ENCODE data around the gene ANAPC1.
A peak's percentile ranks its signal among the peaks of the same experiment; 100 is the strongest.
"Not testable (repeated sequence)": the region's sequence is repeated elsewhere in the genome, so short reads cannot be mapped to it uniquely, and the experiment has no call there.

ANAPC1 gene

DNA sequence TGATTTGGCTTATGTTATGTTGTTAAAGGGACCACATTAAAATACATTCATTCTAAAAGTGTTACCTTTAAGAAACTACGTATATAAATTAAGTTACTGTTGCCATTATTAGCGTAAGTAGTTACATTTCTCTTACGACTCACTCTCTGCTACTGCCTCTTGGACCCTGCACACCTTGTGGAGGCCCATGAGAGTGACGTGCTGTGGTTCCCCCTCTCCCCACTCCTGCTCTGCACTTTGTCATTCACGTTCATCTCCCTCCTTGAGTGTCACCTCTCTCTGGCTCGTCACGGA, 13.6 kb upstream of the ANAPC1 start:
- peaks cover 51% of the 10 kb centered on the region for H3K27me3 Mint-ChIP-seq
- H3K36me3 Mint-ChIP-seq (ENCODE audit: low read depth): no peaks in the 10 kb centered on the region
- peak overlapping the region; percentile 75 for H3K4me3 Mint-ChIP-seq
- H3K27ac Mint-ChIP-seq: no peak overlapping the region
- H3K9me3 Mint-ChIP-seq: no peaks in the 10 kb centered on the region
- no peak for DNase-seq
- H3K4me1 Mint-ChIP-seq (ENCODE audit: low read depth): peaks cover 12% of the 10 kb centered on the region

- Mint-ChIP-seq H3K4me1 (ENCODE audit: low read depth) (peaks cover 12% of the 10 kb centered on the region), H3K27me3 (peaks cover 47% of the 10 kb centered on the region), H3K4me3 (no peak overlapping the region), H3K27ac (no peak overlapping the region), H3K36me3 (ENCODE audit: low read depth) (no peaks in the 10 kb centered on the region), H3K9me3 (no peaks in the 10 kb centered on the region)
- DNase-seq: no peak
These were observed 12.6 kb upstream of the ANAPC1 start for GRCh38 chr2:111896576-111896975.

DNA sequence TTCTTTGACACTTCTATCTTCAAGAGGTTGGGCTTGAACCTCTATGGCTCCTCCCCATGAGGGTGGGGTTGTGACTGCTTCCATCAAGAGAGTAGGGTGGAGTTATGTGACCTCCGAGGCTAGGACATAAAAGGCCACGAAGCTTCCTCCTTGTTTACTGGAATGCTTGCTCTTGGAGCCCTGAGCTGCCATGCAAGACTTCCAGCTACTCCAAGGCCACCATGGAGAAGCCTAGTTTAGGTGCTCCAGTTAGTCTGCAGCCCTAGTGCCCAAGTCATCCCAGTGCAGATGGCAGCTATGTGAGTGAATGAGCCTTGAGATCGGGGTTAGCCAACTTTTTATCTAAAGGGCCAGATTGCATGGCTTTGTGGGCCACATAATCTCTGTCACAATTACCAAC, 12.0 kb upstream of the ANAPC1 start:
- Mint-ChIP-seq H3K9me3 (no peaks in the 10 kb centered on the region), H3K27ac (no peak overlapping the region)

GRCh38 chr2:111884592-111884964, 585 bp upstream of the ANAPC1 start:
- H3K4me3 Mint-ChIP-seq: peak overlapping the region; percentile 90
- H3K4me1 Mint-ChIP-seq (ENCODE audit: low read depth): peaks cover 23% of the 10 kb centered on the region
- no peaks in the 10 kb centered on the region for H3K27me3 Mint-ChIP-seq
- no peaks in the 10 kb centered on the region for H3K9me3 Mint-ChIP-seq
- peaks cover 42% of the 10 kb centered on the region for H3K36me3 Mint-ChIP-seq (ENCODE audit: low read depth)
- no peak for DNase-seq
- H3K27ac Mint-ChIP-seq: peak overlapping the region; percentile 97

More for the DNA sequence above, 12.0 kb upstream of the ANAPC1 start:
- H3K4me1 Mint-ChIP-seq (ENCODE audit: low read depth): peaks cover 12% of the 10 kb centered on the region
- H3K4me3 Mint-ChIP-seq: no peak overlapping the region
- H3K27me3 Mint-ChIP-seq: peaks cover 47% of the 10 kb centered on the region
- DNase-seq: no peak
- H3K36me3 Mint-ChIP-seq (ENCODE audit: low read depth): no peaks in the 10 kb centered on the region

DNA sequence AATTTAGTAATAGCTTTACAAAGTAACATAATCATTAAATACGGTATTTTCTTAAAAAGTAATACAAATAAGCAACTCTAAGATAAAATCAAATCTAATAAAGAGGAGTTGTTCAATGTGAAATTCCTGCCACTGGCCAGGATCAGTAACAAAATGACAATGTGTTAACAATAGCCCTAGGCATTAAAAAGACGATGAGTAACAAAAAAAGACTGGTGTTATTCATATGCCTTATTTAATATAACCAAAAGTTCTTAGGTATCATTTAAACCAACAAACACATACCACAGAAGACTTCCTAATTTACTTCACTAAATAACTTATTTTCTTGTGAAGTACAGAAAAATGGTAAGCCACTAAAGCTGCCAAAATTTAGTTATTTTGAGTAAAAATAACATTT, 11.2 kb downstream of the ANAPC1 start:
- H3K4me3 Mint-ChIP-seq, H3K27me3 Mint-ChIP-seq, DNase-seq, H3K9me3 Mint-ChIP-seq, H3K27ac Mint-ChIP-seq: not testable (repeated sequence)
- H3K36me3 Mint-ChIP-seq (ENCODE audit: low read depth): peaks cover 91% of the 10 kb centered on the region
- peaks cover 17% of the 10 kb centered on the region for H3K4me1 Mint-ChIP-seq (ENCODE audit: low read depth)

DNA sequence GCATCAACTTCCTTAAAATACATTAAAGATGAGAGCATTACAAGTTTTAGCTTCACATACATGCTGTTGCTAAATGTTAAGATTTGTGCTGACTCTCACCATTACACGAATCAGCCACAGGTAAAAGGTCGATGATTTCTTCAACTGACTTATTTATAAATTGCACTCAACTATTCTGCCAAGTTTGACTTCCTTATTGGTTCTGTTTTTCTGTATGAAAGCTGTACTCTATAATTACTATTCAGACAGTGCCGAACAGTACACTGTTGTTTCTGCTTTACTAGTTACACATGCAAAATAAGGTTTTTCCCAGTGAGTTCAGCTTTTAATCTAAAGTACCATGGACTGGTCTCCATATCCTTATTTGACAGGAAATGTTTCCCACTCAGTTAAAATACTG, 18.9 kb downstream of the ANAPC1 start:
- not testable (repeated sequence) for H3K27me3 Mint-ChIP-seq; H3K4me3 Mint-ChIP-seq; DNase-seq; H3K9me3 Mint-ChIP-seq; H3K27ac Mint-ChIP-seq; H3K4me1 Mint-ChIP-seq (ENCODE audit: low read depth)
- peaks cover 70% of the 10 kb centered on the region for H3K36me3 Mint-ChIP-seq (ENCODE audit: low read depth)

GRCh38 chr2:111860005-111860404, 24.0 kb downstream of the ANAPC1 start:
- H3K4me1 Mint-ChIP-seq (ENCODE audit: low read depth); H3K4me3 Mint-ChIP-seq; DNase-seq; H3K9me3 Mint-ChIP-seq; H3K27me3 Mint-ChIP-seq: not testable (repeated sequence)
- H3K36me3 Mint-ChIP-seq (ENCODE audit: low read depth): peaks cover 70% of the 10 kb centered on the region
- H3K27ac Mint-ChIP-seq: peak overlapping the region; percentile 39

DNA sequence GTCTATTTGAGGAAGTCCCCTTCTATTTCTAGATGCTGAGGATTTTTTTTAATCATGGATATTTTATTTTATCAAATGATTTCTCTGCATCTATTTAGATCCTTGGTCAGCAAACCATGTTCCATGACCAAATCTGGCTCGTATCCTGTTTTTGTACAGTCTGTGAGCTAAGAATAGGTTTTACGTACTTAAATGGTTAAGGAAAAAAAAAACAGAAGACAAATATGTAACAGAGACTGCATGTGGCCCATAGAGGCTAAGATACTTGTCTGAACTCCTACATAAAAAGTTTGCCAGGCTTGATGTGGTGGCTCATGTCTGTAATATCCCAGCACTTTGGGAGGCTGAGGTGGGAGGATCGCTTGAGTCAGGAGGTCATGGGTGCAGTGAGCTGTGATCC, 31.4 kb downstream of the ANAPC1 start:
- not testable (repeated sequence) for H3K4me3 Mint-ChIP-seq; H3K27me3 Mint-ChIP-seq; H3K9me3 Mint-ChIP-seq; H3K27ac Mint-ChIP-seq; H3K4me1 Mint-ChIP-seq (ENCODE audit: low read depth); DNase-seq
- H3K36me3 Mint-ChIP-seq (ENCODE audit: low read depth): peaks cover 90% of the 10 kb centered on the region

DNA sequence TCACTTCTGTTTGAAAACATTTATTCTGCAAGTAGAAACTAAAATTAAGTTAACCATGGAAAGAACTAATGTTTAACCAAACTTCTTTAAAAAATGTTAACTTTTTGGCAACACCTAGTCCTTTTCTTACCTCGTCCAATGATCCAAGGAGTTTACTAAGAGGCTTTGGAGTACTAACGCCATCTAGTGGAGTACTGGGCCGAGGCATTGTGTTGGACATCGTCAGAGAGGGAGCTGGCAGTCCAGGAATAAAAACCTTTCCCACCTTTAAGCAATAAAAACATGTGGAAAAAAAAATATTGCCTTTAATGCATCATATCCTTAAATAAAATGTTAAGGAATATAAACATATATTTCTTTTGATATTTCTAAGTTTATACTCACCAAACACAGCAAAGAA, 33.3 kb downstream of the ANAPC1 start:
- DNase-seq; H3K9me3 Mint-ChIP-seq; H3K4me1 Mint-ChIP-seq (ENCODE audit: low read depth); H3K4me3 Mint-ChIP-seq; H3K27me3 Mint-ChIP-seq; H3K27ac Mint-ChIP-seq: not testable (repeated sequence)
- H3K36me3 Mint-ChIP-seq (ENCODE audit: low read depth): peaks cover 86% of the 10 kb centered on the region

DNA sequence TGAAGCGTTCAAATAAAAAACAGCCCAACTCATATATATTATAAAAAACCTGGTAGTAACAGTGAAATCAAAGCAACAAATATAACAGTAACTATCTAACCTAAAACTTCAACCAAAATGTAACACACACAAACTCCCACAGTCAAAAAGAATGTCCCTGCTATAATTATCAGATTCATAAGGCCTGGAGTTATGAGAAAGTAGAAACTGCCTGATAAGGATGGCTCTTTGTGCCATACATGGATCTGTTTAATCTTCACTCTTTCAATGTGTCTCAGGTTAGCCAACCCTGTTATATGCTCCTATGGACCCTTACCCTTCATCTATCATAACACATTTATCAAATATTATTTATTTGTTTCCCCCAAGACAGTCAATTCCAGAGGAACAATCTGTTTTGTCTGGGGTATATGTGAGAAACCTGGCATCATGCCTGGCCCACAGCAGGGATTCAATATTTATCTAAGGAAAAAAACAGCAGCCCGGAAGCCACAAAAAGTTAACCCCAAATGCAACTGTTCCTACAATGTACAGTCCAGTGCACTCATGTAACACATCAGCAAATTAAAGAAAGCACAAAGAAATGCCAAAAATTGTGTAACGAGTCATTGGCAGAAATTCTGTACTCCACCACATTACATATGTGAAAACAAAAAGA, 44.2 kb downstream of the ANAPC1 start:
- H3K27me3 Mint-ChIP-seq; H3K27ac Mint-ChIP-seq; H3K4me3 Mint-ChIP-seq; H3K9me3 Mint-ChIP-seq; DNase-seq; H3K4me1 Mint-ChIP-seq (ENCODE audit: low read depth): not testable (repeated sequence)
- peaks cover 80% of the 10 kb centered on the region for H3K36me3 Mint-ChIP-seq (ENCODE audit: low read depth)

DNA sequence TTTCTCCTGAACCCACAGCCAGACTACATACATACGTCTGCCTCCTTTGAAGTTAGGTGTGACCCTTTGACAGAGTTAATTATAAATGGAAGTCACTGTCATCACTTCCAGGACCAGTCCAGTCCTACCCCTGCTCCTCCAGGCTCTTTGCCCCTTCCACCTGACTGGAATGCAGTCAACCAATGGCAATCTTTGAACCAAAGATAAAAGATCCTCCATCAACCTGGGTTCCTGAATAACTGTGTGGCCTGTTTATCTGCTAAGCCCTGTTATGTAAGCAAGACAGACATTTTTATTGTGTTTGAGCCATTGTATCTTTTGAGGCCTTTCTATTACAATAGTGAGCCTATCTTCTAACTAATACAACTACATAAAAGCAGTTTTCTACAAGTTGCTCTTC, 45.0 kb downstream of the ANAPC1 start:
- H3K4me3 Mint-ChIP-seq; H3K27me3 Mint-ChIP-seq; H3K9me3 Mint-ChIP-seq; DNase-seq; H3K27ac Mint-ChIP-seq; H3K4me1 Mint-ChIP-seq (ENCODE audit: low read depth): not testable (repeated sequence)
- peaks cover 83% of the 10 kb centered on the region for H3K36me3 Mint-ChIP-seq (ENCODE audit: low read depth)

DNA sequence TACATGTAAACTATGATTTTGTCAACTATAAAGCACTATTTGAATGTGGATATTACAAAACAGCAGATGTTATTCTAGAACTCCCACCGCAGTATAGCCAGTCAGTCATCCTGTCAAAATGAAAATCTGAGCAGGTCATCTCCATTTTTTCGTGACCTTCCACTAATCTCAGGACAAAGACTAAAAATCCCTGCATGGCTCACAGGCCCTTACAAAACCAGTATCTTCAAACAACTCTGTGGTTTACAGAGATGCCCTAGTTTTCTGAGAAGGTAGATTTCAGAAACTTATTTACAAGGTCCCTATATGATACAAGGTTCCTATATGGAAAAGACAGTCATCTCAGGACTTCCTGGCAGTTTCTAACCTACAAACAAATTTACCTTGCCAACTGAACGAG, 49.8 kb downstream of the ANAPC1 start:
- not testable (repeated sequence) for DNase-seq; H3K27me3 Mint-ChIP-seq; H3K4me3 Mint-ChIP-seq; H3K9me3 Mint-ChIP-seq; H3K4me1 Mint-ChIP-seq (ENCODE audit: low read depth)
- peak overlapping the region; percentile 34 for H3K27ac Mint-ChIP-seq
- peaks cover 77% of the 10 kb centered on the region for H3K36me3 Mint-ChIP-seq (ENCODE audit: low read depth)

DNA sequence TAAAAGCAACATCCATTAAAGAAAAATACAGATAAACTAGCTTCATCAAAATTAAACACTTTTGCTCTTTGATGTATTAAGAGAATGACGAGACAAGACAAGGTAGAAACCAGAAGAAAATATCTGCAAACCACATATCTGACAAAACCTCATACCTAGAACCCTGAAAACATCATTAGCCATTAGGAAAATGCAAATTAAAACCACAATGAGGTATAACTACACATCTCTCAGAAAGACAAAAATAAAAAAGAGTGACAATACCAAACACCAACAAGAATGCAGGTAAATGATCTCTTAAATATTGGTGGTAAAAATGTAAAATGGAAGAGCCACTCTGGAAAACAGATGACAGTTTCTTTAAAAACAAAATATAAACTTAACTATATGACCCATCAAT, 53.5 kb downstream of the ANAPC1 start:
- H3K9me3 Mint-ChIP-seq; H3K4me1 Mint-ChIP-seq (ENCODE audit: low read depth); H3K27me3 Mint-ChIP-seq; H3K4me3 Mint-ChIP-seq; H3K27ac Mint-ChIP-seq; DNase-seq: not testable (repeated sequence)
- H3K36me3 Mint-ChIP-seq (ENCODE audit: low read depth): peaks cover 79% of the 10 kb centered on the region

DNA sequence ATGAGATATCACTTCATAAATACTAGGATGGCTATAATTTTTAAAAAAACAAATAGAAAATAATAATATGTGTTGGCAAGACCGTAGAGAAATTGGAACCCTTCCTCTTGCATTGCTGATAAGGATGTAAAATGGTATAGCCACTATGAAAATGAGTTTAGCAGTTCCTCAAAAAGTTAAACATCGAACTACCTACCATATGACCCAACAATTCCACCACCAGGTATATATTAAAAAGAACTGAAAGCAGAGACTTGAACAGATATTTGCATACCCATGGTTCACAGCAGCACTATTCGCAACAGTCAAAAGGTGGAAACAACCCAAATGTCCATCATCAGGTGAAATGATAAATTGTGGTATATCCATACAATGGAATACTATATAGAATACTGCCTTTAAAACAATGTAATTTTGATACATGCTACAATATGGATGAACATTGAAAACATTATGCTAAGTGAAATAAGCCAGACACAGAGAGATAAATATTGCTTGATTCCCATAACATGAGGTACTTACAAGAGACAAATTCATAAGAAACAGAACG, 55.7 kb downstream of the ANAPC1 start:
- not testable (repeated sequence) for H3K27me3 Mint-ChIP-seq; H3K4me1 Mint-ChIP-seq (ENCODE audit: low read depth); H3K9me3 Mint-ChIP-seq; H3K4me3 Mint-ChIP-seq; DNase-seq; H3K27ac Mint-ChIP-seq
- peaks cover 79% of the 10 kb centered on the region for H3K36me3 Mint-ChIP-seq (ENCODE audit: low read depth)

DNA sequence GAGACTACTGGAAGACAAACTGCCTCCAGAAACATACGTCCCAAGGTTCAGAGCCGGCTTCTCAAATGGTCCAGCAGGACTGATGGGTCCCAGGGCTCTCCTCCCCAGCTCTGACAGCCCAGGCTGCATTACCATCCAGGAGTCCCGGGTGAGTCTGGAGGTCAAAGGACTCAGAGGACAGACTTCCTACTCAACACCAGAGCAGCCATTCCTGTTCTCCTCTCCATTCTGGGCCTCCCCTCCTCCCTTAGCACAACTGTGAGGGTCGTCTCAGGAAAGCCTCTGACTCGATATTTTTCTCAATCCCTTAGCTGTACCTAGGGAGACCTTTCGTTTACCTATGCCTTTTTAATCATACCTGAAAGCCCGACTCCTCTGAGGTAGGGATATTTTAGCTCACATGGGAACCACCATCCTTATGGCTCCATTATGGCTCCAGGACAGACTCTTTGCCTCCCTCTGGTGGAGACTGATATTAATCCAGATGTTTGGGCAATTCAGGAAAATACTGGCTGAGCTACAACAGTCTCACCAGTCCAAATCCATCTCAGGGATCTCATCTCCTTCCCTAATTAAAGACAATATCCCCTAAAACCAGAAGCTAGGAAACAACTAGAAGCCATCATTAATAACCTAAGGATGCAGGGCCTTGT, 70.9 kb downstream of the ANAPC1 start:
- not testable (repeated sequence) for H3K4me1 Mint-ChIP-seq (ENCODE audit: low read depth); H3K27me3 Mint-ChIP-seq; H3K4me3 Mint-ChIP-seq; H3K36me3 Mint-ChIP-seq (ENCODE audit: low read depth); H3K9me3 Mint-ChIP-seq; H3K27ac Mint-ChIP-seq; DNase-seq

All from activated T-cell treated with anti-CD3 and anti-CD28 coated beads, Interleukin-2, amount 50 U/mL, for 24 hours (primary cell).